HUES6 (cell line): Measurements from ENCODE around the gene ZNF804A.
"Not testable (repeated sequence)": the region's sequence is repeated elsewhere in the genome, so short reads cannot be mapped to it uniquely, and the experiment has no call there.

Experiments used
- H3K27ac ChIP-seq: 2 replicates; pipeline ENCODE4 v1.7.0; 2013; ENCODE audit warnings: low read depth, mild to moderate bottlenecking, low read length, inconsistent platforms
- H3K27me3 ChIP-seq: 2 replicates; pipeline ENCODE4 v1.6.1; 2013; ENCODE audit warnings: low read length; ENCODE audit not compliant: control insufficient read depth, insufficient read depth
- H3K36me3 ChIP-seq: 2 replicates; pipeline ENCODE4 v1.6.1; 2013; ENCODE audit warnings: low read length; ENCODE audit not compliant: control insufficient read depth, insufficient read depth
- H3K4me1 ChIP-seq: 2 replicates; pipeline ENCODE4 v1.6.1; 2013; ENCODE audit warnings: low read length; ENCODE audit not compliant: control insufficient read depth, insufficient read depth
- H3K4me3 ChIP-seq: 2 replicates; pipeline ENCODE4 v1.5.1; 2013; ENCODE audit warnings: low read depth, low read length
- H3K9ac ChIP-seq: one replicate; pipeline ENCODE4 v1.6.1; 2013; ENCODE audit warnings: mild to moderate bottlenecking, low read length
- H3K9me3 ChIP-seq: 2 replicates; pipeline ENCODE4 v1.6.1; 2013; ENCODE audit warnings: low read depth, low read length; ENCODE audit not compliant: control insufficient read depth, insufficient read depth

Gene ZNF804A

DNA sequence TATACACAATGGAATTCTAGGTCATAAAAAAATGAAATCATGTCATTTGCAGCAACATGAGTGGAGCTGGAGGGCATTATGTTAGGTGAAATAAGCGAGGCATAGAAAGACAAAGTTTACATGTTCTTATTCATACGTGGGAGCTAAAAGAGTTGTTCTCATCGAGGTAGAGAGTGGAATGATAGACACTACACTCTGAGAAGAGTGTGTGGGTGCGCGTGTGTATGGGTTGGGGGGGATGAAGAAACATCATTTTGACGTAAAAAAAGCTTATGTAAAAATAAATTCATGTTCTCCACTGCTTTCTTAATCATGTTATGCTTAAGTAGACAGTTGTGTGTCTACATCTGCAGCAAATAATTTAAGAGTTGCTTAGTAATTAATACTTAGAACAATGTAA is 123.6 kb downstream of the ZNF804A start:
- Histone ChIP-seq H3K27me3 (no peaks in the 10 kb centered on the region), H3K4me1 (no peaks in the 10 kb centered on the region), H3K27ac (no peak overlapping the region), H3K9me3 (peaks cover 20% of the 10 kb centered on the region), H3K9ac (no peak overlapping the region), H3K4me3 (no peak overlapping the region), H3K36me3 (no peaks in the 10 kb centered on the region)

- H3K4me3 ChIP-seq: no peak overlapping the region
- no peaks in the 10 kb centered on the region for H3K36me3 ChIP-seq
- H3K4me1 ChIP-seq: no peaks in the 10 kb centered on the region
- no peaks in the 10 kb centered on the region for H3K27me3 ChIP-seq
- H3K9me3 ChIP-seq: no peaks in the 10 kb centered on the region
- H3K9ac ChIP-seq: no peak overlapping the region
- H3K27ac ChIP-seq: no peak overlapping the region
These were observed 129.5 kb downstream of the ZNF804A start for GRCh38 chr2:184727813-184728212.

- H3K4me1 ChIP-seq: no peaks in the 10 kb centered on the region
- no peak overlapping the region for H3K9ac ChIP-seq
- H3K27me3 ChIP-seq: no peaks in the 10 kb centered on the region
- no peaks in the 10 kb centered on the region for H3K9me3 ChIP-seq
- H3K4me3 ChIP-seq: no peak overlapping the region
- H3K36me3 ChIP-seq: no peaks in the 10 kb centered on the region
- no peak overlapping the region for H3K27ac ChIP-seq
These were observed 130.1 kb downstream of the ZNF804A start for GRCh38 chr2:184728411-184728810.

GRCh38 chr2:184729581-184729980 is 131.3 kb downstream of the ZNF804A start:
- Histone ChIP-seq H3K4me3 (no peak overlapping the region), H3K27ac (no peak overlapping the region), H3K9ac (no peak overlapping the region)

GRCh38 chr2:184730288-184730687 is 132.0 kb downstream of the ZNF804A start:
- Histone ChIP-seq H3K36me3 (no peaks in the 10 kb centered on the region), H3K9me3 (no peaks in the 10 kb centered on the region), H3K27ac (no peak overlapping the region), H3K27me3 (no peaks in the 10 kb centered on the region), H3K4me3 (no peak overlapping the region), H3K4me1 (no peaks in the 10 kb centered on the region; the same call in 1 of the 2 replicates), H3K9ac (no peak overlapping the region)

More at GRCh38 chr2:184729581-184729980, 131.3 kb downstream of the ZNF804A start:
- Histone ChIP-seq H3K27me3 (no peaks in the 10 kb centered on the region), H3K4me1 (no peaks in the 10 kb centered on the region; the same call in 1 of the 2 replicates), H3K9me3 (no peaks in the 10 kb centered on the region), H3K36me3 (no peaks in the 10 kb centered on the region)

- H3K36me3 ChIP-seq: no peaks in the 10 kb centered on the region
- no peaks in the 10 kb centered on the region for H3K27me3 ChIP-seq
- H3K27ac ChIP-seq: no peak overlapping the region
- H3K4me1 ChIP-seq: no peaks in the 10 kb centered on the region; the same call in 1 of the 2 replicates
- no peak overlapping the region for H3K9ac ChIP-seq
- no peak overlapping the region for H3K4me3 ChIP-seq
- H3K9me3 ChIP-seq: peaks cover 4% of the 10 kb centered on the region; the same call in 1 of the 2 replicates
These were observed 136.0 kb downstream of the ZNF804A start for GRCh38 chr2:184734338-184734737.

DNA sequence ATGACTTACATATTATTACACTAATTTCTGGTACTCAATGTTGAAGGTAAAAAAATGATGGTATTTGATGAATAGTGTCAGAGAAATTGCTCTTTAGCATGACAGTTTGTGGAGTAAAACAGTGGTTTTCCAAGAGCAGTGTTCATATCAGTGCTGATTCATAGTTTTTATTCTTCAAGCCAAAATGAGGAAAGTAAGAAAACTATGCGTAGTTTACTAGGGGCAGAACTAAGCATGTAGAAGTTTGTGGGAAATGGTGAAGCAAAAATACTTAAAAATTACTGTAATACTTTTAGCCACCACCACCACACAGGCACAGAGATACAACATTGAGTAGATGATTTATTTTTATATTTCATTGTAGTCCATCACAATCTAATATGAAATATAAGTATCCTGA is 137.3 kb downstream of the ZNF804A start:
- Histone ChIP-seq H3K9me3 (peaks cover 4% of the 10 kb centered on the region; the same call in 1 of the 2 replicates), H3K36me3 (no peaks in the 10 kb centered on the region), H3K4me3 (no peak overlapping the region), H3K9ac (no peak overlapping the region), H3K27me3 (no peaks in the 10 kb centered on the region), H3K4me1 (no peaks in the 10 kb centered on the region; the same call in 1 of the 2 replicates), H3K27ac (no peak overlapping the region)

GRCh38 chr2:184743096-184743495 is 144.8 kb downstream of the ZNF804A start:
- Histone ChIP-seq H3K9me3 (no peaks in the 10 kb centered on the region; the same call in 1 of the 2 replicates), H3K27me3 (no peaks in the 10 kb centered on the region), H3K36me3 (no peaks in the 10 kb centered on the region), H3K9ac (no peak overlapping the region), H3K4me3 (no peak overlapping the region), H3K27ac (no peak overlapping the region), H3K4me1 (no peaks in the 10 kb centered on the region)

GRCh38 chr2:184756161-184756560 is 157.8 kb downstream of the ZNF804A start:
- Histone ChIP-seq H3K4me1 (peaks cover 12% of the 10 kb centered on the region; the same call in 1 of the 2 replicates), H3K4me3 (no peak overlapping the region), H3K27me3 (no peaks in the 10 kb centered on the region)

GRCh38 chr2:184756885-184757284 is 158.6 kb downstream of the ZNF804A start:
- H3K9me3 ChIP-seq: no peaks in the 10 kb centered on the region
- no peaks in the 10 kb centered on the region for H3K27me3 ChIP-seq
- H3K4me1 ChIP-seq: peaks cover 16% of the 10 kb centered on the region; the same call in 1 of the 2 replicates
- no peaks in the 10 kb centered on the region for H3K36me3 ChIP-seq
- H3K9ac ChIP-seq: no peak overlapping the region
- no peak overlapping the region for H3K27ac ChIP-seq
- H3K4me3 ChIP-seq: no peak overlapping the region

More at GRCh38 chr2:184756161-184756560, 157.8 kb downstream of the ZNF804A start:
- Histone ChIP-seq H3K36me3 (no peaks in the 10 kb centered on the region), H3K9ac (no peak overlapping the region), H3K9me3 (no peaks in the 10 kb centered on the region), H3K27ac (no peak overlapping the region)

DNA sequence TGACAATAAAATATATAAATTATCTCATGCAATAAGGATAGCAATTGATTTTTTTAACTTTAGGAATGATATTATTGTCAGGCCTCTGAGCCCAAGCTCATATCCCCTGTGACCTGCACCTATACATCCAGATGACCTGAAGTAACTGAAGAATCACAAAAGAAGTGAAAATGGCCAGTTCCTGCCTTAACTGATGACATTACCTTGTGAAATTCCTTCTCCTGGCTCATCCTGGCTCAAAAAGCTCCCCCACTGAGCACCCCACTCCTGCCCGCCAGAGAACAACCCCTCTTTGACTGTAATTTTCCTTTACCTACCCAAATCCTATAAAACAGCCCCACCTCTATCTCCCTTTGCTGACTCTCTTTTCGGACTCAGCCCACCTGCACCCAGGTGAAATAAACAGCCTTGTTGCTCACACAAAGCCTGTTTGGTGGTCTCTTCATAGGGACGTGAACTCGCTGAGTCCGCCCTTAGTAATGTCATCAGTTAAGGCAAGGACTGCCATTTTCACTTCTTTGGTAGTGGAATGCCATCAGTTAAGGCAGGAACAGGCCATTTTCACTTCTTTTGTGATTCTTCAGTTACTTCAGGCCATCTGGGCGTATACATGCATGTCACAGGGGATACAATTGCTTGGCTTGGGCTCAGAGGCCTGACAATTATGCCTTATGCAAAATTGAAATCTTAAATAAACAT is 161.4 kb downstream of the ZNF804A start:
- H3K27ac ChIP-seq: peak overlapping the region; percentile 71; the same call in 1 of the 2 replicates
- H3K4me1 ChIP-seq: peaks cover 16% of the 10 kb centered on the region; the same call in 1 of the 2 replicates
- H3K4me3 ChIP-seq, H3K9me3 ChIP-seq, H3K36me3 ChIP-seq, H3K27me3 ChIP-seq: not testable (repeated sequence)
- peak overlapping the region; percentile 69 for H3K9ac ChIP-seq
